Astrocyte (in vitro differentiated cells and primary cell): ENCODE results near the gene CHN2. TPM values are rescaled to one million over a fixed set of nuclear protein-coding genes. Genes with fewer than 3 reads are reported as not detected.

Source experiments
- DNase-seq: peaks from one replicate; pipeline ENCODE4 v3.0.0-alpha.2; 2010; ENCODE audit warnings: low read depth
- FAIRE-seq: peaks from 2 replicates; lab custom pipeline; 2011; peaks lifted over from hg19 to GRCh38; lab: Jason Lieb, UNC
- H2AFZ ChIP-seq: 2 replicates; pipeline ENCODE4 v1.6.0; 2012; ENCODE audit warnings: low read depth, low read length, inconsistent platforms
- H3K27ac ChIP-seq: 2 replicates; pipeline ENCODE4 v1.5.1; 2011; ENCODE audit warnings: low read depth, low read length, inconsistent platforms
- H3K27me3 ChIP-seq: 2 replicates; pipeline ENCODE4 v1.6.0; 2011; ENCODE audit warnings: low read length, inconsistent platforms; ENCODE audit not compliant: insufficient read depth
- H3K36me3 ChIP-seq: 2 replicates; pipeline ENCODE4 v1.5.1; 2011; ENCODE audit warnings: low read length, inconsistent platforms; ENCODE audit not compliant: insufficient read depth
- H3K4me1 ChIP-seq: 2 replicates; pipeline ENCODE4 v1.5.1; 2011; ENCODE audit warnings: low read length, inconsistent platforms; ENCODE audit not compliant: insufficient read depth
- H3K4me2 ChIP-seq: 2 replicates; pipeline ENCODE4 v1.6.0; 2012; ENCODE audit warnings: low read length, inconsistent platforms
- H3K4me3 ChIP-seq: 2 replicates; pipeline ENCODE4 v1.5.1; 2011; ENCODE audit warnings: low read depth, mild to moderate bottlenecking, low read length, inconsistent platforms; ENCODE audit not compliant: insufficient read depth
- H3K79me2 ChIP-seq: 2 replicates; pipeline ENCODE4 v1.6.0; 2012; ENCODE audit warnings: mild to moderate bottlenecking, low read length, inconsistent platforms; ENCODE audit not compliant: insufficient read depth
- H3K9ac ChIP-seq: 2 replicates; pipeline ENCODE4 v1.6.0; 2012; ENCODE audit warnings: mild to moderate bottlenecking, low read length, inconsistent platforms
- H3K9me3 ChIP-seq: 2 replicates; pipeline ENCODE4 v1.5.1; 2012; ENCODE audit warnings: low read depth, mild to moderate bottlenecking, low read length, inconsistent platforms; ENCODE audit not compliant: insufficient read depth
- H4K20me1 ChIP-seq: 2 replicates; pipeline ENCODE4 v1.6.0; 2012; ENCODE audit warnings: low read length, inconsistent platforms; ENCODE audit not compliant: insufficient read depth
- H3K27ac Mint-ChIP-seq: one replicate; pipeline ENCODE4 v1.8.0; 2021; ENCODE audit warnings: mild to moderate bottlenecking, mixed read lengths; ENCODE audit not compliant: unreplicated experiment
- H3K27me3 Mint-ChIP-seq: one replicate; pipeline ENCODE4 v1.8.0; 2021; ENCODE audit warnings: low read depth, mixed read lengths; ENCODE audit not compliant: unreplicated experiment
- H3K36me3 Mint-ChIP-seq: one replicate; pipeline ENCODE4 v1.8.0; 2021; ENCODE audit warnings: low read depth, mixed read lengths; ENCODE audit not compliant: unreplicated experiment
- H3K4me1 Mint-ChIP-seq: one replicate; pipeline ENCODE4 v1.8.0; 2021; ENCODE audit warnings: low read depth, mixed read lengths; ENCODE audit not compliant: unreplicated experiment
- H3K4me3 Mint-ChIP-seq: one replicate; pipeline ENCODE4 v1.8.0; 2021; ENCODE audit warnings: mild to moderate bottlenecking, moderate library complexity, mixed read lengths; ENCODE audit not compliant: unreplicated experiment
- H3K9me3 Mint-ChIP-seq: one replicate; pipeline ENCODE4 v1.8.0; 2021; ENCODE audit warnings: mild to moderate bottlenecking, mixed read lengths; ENCODE audit not compliant: unreplicated experiment
- EZH2 ChIP-seq: IDR thresholded peaks from 2 replicates; pipeline ENCODE4 v1.6.1; 2012; ENCODE audit warnings: mild to moderate bottlenecking, low read length, inconsistent platforms; ENCODE audit not compliant: insufficient read depth
- total RNA-seq: library from RNA; stranded (reverse); gene quantifications from 2 replicates; pipeline ENCODE4 v1.2.1, GENCODE V29; 2021
- TF ChIP-seq, protein P1 (sequence below): IDR thresholded peaks from 2 replicates; pipeline ENCODE4 v1.5.1; 2011; ENCODE audit warnings: low read depth, mild to moderate bottlenecking, inconsistent platforms, low read length, moderate library complexity; ENCODE audit not compliant: insufficient read depth

The CHN2 gene
- total RNA-seq, 1 donor from 2014 or later, result 2.5 TPM

GRCh38 chr7:29311314-29311713, 116.7 kb downstream of the CHN2 start:
- Mint-ChIP-seq H3K27me3 (peaks cover 10% of the 10 kb centered on the region), H3K9me3 (peaks cover 4% of the 10 kb centered on the region), H3K27ac (no peak overlapping the region), H3K36me3 (no peaks in the 10 kb centered on the region), H3K4me3 (no peak overlapping the region), H3K4me1 (peaks cover 2% of the 10 kb centered on the region)
- no peak for DNase-seq
- no peaks in the 10 kb centered on the region for H3K4me1 ChIP-seq
- H3K9me3 ChIP-seq, result no peaks in the 10 kb centered on the region
- no peaks in the 10 kb centered on the region for H4K20me1 ChIP-seq
- peaks cover 24% of the 10 kb centered on the region for H3K27me3 ChIP-seq
- no peak overlapping the region for H2AFZ ChIP-seq
- no peak overlapping the region for H3K9ac ChIP-seq
- H3K36me3 ChIP-seq, result no peaks in the 10 kb centered on the region
- H3K4me3 ChIP-seq, result no peak overlapping the region
- H3K4me2 ChIP-seq, result no peak overlapping the region
- TF ChIP-seq EZH2, result no peak
- TF ChIP-seq, protein P1, sequence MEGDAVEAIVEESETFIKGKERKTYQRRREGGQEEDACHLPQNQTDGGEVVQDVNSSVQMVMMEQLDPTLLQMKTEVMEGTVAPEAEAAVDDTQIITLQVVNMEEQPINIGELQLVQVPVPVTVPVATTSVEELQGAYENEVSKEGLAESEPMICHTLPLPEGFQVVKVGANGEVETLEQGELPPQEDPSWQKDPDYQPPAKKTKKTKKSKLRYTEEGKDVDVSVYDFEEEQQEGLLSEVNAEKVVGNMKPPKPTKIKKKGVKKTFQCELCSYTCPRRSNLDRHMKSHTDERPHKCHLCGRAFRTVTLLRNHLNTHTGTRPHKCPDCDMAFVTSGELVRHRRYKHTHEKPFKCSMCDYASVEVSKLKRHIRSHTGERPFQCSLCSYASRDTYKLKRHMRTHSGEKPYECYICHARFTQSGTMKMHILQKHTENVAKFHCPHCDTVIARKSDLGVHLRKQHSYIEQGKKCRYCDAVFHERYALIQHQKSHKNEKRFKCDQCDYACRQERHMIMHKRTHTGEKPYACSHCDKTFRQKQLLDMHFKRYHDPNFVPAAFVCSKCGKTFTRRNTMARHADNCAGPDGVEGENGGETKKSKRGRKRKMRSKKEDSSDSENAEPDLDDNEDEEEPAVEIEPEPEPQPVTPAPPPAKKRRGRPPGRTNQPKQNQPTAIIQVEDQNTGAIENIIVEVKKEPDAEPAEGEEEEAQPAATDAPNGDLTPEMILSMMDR, result no peak
- H3K27ac ChIP-seq, result no peak overlapping the region
- FAIRE-seq, result no peak
- H3K79me2 ChIP-seq, result no peaks in the 10 kb centered on the region

- Histone ChIP-seq H3K9ac (no peak overlapping the region), H3K4me2 (no peak overlapping the region), H3K4me1 (no peaks in the 10 kb centered on the region), H3K27me3 (peaks cover 34% of the 10 kb centered on the region), H3K4me3 (no peak overlapping the region), H4K20me1 (no peaks in the 10 kb centered on the region), H3K36me3 (no peaks in the 10 kb centered on the region), H2AFZ (no peak overlapping the region), H3K27ac (no peak overlapping the region), H3K79me2 (no peaks in the 10 kb centered on the region), H3K9me3 (no peaks in the 10 kb centered on the region)
- Mint-ChIP-seq H3K4me3 (no peak overlapping the region), H3K27me3 (peaks cover 14% of the 10 kb centered on the region), H3K9me3 (peaks cover 2% of the 10 kb centered on the region), H3K36me3 (no peaks in the 10 kb centered on the region), H3K27ac (no peak overlapping the region), H3K4me1 (no peaks in the 10 kb centered on the region)
- DNase-seq (no peak), FAIRE-seq (no peak)
- TF ChIP-seq, protein P1, result no peak
- no peak for TF ChIP-seq EZH2
Measured at GRCh38 chr7:29314148-29314547, 119.6 kb downstream of the CHN2 start.

GRCh38 chr7:29315122-29315891, 120.7 kb downstream of the CHN2 start:
- Mint-ChIP-seq H3K27ac (no peak overlapping the region), H3K9me3 (no peaks in the 10 kb centered on the region), H3K4me1 (no peaks in the 10 kb centered on the region), H3K36me3 (no peaks in the 10 kb centered on the region), H3K4me3 (no peak overlapping the region), H3K27me3 (peaks cover 14% of the 10 kb centered on the region)
- DNase-seq, result no peak
- TF ChIP-seq, protein P1, result no peak
- no peak for TF ChIP-seq EZH2
- H3K79me2 ChIP-seq, result no peaks in the 10 kb centered on the region
- no peaks in the 10 kb centered on the region for H3K4me1 ChIP-seq
- no peak overlapping the region for H3K9ac ChIP-seq
- H3K4me2 ChIP-seq, result no peak overlapping the region
- no peak overlapping the region for H3K4me3 ChIP-seq
- no peaks in the 10 kb centered on the region for H4K20me1 ChIP-seq
- FAIRE-seq, result no peak
- H2AFZ ChIP-seq, result no peak overlapping the region
- peaks cover 38% of the 10 kb centered on the region for H3K27me3 ChIP-seq
- no peaks in the 10 kb centered on the region for H3K9me3 ChIP-seq
- H3K27ac ChIP-seq, result no peak overlapping the region
- H3K36me3 ChIP-seq, result no peaks in the 10 kb centered on the region
